Loucy (cell line): ENCODE results near the gene CHCHD6.

Experiments
- CTCF ChIP-seq: fragments of 200-600 bp; sonication (generic); conservative IDR thresholded peaks from 2 replicates; pipeline ENCODE4 v1.5.1; 2014; ENCODE audit warnings: mild to moderate bottlenecking, antibody characterized with exemption, low read length
- EZH2phosphoT487 ChIP-seq: fragments of 200-600 bp; IDR thresholded peaks from 2 replicates; pipeline ENCODE4 v1.6.1; 2018; ENCODE audit warnings: antibody characterized with exemption, mild to moderate bottlenecking, moderate library complexity, borderline replicate concordance

GRCh38 chr3:126867190-126867862, 163.3 kb downstream of the CHCHD6 start:
- TF ChIP-seq CTCF (no peak), EZH2phosphoT487 (no peak)
